Effector memory CD4-positive, alpha-beta T cell (primary cell): ENCODE results near the gene SACS.
"Not testable (repeated sequence)": the region's sequence is repeated elsewhere in the genome, so short reads cannot be mapped to it uniquely, and the experiment has no call there.

Experiments used
- DNase-seq, 3 donors: peaks; one replicate each; pipeline ENCODE4 v3.0.0-alpha.2; 2020
- H3K27ac ChIP-seq: 2 replicates; pipeline ENCODE4 v1.7.0; 2013; ENCODE audit warnings: mild to moderate bottlenecking, low read length, moderate library complexity; ENCODE audit not compliant: insufficient read depth, poor library complexity, severe bottlenecking
- H3K27me3 ChIP-seq: replicated peaks from 2 replicates; pipeline ENCODE4 v1.7.0; 2013; ENCODE audit warnings: mild to moderate bottlenecking, low read length; ENCODE audit not compliant: insufficient read depth, control insufficient read depth, poor library complexity, severe bottlenecking
- H3K36me3 ChIP-seq: 2 replicates; pipeline ENCODE4 v1.7.0; 2013; ENCODE audit warnings: mild to moderate bottlenecking, low read length, moderate library complexity; ENCODE audit not compliant: control insufficient read depth, insufficient read depth
- H3K4me1 ChIP-seq: 2 replicates; pipeline ENCODE4 v1.7.0; 2013; ENCODE audit warnings: low read length, mild to moderate bottlenecking; ENCODE audit not compliant: control insufficient read depth, insufficient read depth, poor library complexity, severe bottlenecking
- H3K4me3 ChIP-seq: 2 replicates; pipeline ENCODE4 v1.7.0; 2013; ENCODE audit warnings: low read length, low read depth, mild to moderate bottlenecking; ENCODE audit not compliant: insufficient read depth, poor library complexity, severe bottlenecking
- H3K9me3 ChIP-seq: 2 replicates; pipeline ENCODE4 v1.7.0; 2013; ENCODE audit warnings: mild to moderate bottlenecking, low read length, moderate library complexity; ENCODE audit not compliant: control insufficient read depth

Gene SACS

DNA sequence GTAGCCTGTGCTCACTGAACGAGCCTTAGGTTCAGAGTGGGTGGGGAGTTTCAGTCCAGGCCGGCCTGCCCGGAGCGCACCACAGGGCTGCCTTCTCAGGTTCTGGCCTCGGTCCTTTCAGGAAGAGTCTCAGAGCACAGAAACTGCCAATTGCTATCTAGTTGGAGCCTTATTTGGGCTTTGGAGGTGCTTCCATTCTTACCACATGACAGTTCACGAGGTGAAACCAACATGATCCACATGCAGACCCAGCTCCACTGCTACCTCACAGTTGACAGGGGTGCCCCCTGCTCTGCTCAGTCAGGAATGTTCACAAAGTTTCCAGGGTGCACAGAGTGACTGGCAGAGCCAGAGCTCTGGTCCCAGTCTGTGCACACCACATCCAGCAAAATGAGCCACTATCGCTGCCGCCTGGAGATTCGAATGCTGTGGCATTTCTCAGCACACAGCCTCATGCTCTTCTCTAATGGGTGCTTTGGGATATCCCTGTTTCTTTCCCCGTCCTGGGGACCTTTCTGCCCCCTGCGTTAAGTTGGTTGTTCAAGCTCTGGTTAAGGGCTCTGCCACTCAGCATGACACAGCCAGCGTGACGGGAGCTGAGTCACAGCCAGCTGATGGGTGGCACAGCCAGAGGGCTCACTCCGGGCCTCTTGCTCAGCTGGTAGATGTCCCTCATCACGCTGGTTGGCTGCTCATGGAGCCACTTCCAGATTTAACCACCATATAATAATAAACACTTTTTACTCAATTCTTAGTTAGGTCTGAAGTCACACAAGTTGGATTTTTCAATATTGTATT, 7.5 kb upstream of the SACS start:
- Histone ChIP-seq H3K9me3 (no peaks in the 10 kb centered on the region), H3K4me3 (no peak overlapping the region), H3K4me1 (no peaks in the 10 kb centered on the region), H3K36me3 (no peaks in the 10 kb centered on the region), H3K27me3 (no peaks in the 10 kb centered on the region), H3K27ac (no peak overlapping the region)
- DNase-seq = no peak

DNA sequence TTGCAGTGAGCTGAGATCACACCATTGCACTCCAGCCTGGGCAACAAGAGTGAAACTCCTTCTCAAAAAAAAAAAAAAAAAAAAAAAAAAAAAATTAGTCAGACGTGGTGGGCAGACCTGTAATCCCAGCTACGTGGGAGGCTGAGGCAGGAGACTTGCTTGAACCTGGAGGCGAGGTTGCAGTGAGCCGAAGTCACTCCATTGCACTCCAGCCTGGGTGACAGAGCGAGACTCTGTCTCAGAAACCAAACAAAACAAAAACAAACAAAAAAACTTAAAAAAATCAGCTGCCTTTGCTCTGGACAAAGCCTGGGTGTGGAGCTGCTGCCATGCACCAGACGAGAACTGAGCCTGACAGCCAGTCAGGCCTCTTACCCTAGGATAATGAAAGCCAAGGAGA, 6.8 kb upstream of the SACS start:
- not testable (repeated sequence) for DNase-seq

GRCh38 chr13:23437916-23438315, 4.4 kb upstream of the SACS start:
- Histone ChIP-seq H3K9me3 (no peaks in the 10 kb centered on the region), H3K4me1 (no peaks in the 10 kb centered on the region), H3K27ac (no peak overlapping the region), H3K27me3 (no peaks in the 10 kb centered on the region), H3K36me3 (no peaks in the 10 kb centered on the region), H3K4me3 (no peak overlapping the region)
- no peak for DNase-seq

More for the DNA sequence above, 6.8 kb upstream of the SACS start:
- not testable (repeated sequence) for H3K4me3 ChIP-seq, H3K4me1 ChIP-seq, H3K36me3 ChIP-seq, H3K9me3 ChIP-seq, H3K27ac ChIP-seq, H3K27me3 ChIP-seq

GRCh38 chr13:23436680-23437079, 3.2 kb upstream of the SACS start:
- no peaks in the 10 kb centered on the region for H3K9me3 ChIP-seq
- no peak overlapping the region for H3K27ac ChIP-seq
- no peaks in the 10 kb centered on the region for H3K4me1 ChIP-seq
- H3K27me3 ChIP-seq = no peaks in the 10 kb centered on the region
- no peaks in the 10 kb centered on the region for H3K36me3 ChIP-seq
- DNase-seq = no peak
- no peak overlapping the region for H3K4me3 ChIP-seq

- DNase-seq = no peak
- Histone ChIP-seq H3K4me3 (no peak overlapping the region), H3K36me3 (no peaks in the 10 kb centered on the region), H3K9me3 (no peaks in the 10 kb centered on the region), H3K27ac (no peak overlapping the region), H3K27me3 (peaks cover 3% of the 10 kb centered on the region), H3K4me1 (no peaks in the 10 kb centered on the region)
Observed at GRCh38 chr13:23434491-23434890, 989 bp upstream of the SACS start.

DNA sequence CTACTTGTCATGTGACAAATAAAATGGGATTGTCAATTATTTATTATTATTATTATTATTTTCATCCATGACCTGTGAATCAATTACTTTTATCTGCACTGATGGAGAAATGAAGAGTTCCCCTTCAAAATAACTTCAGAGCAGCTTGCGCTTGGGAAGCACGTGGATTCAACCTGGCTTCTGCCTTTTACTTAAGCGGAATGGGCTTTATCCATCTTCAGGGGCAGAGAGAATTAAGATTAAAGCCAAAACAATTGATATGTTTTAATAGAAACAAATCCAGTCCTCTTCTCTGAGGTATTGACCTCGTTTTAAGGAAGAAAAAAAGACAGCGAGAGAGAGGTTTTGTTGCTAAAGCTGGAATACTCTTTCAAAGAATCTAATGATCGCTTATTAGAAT, 876 bp downstream of the SACS start:
- no peaks in the 10 kb centered on the region for H3K9me3 ChIP-seq
- peaks cover 3% of the 10 kb centered on the region for H3K27me3 ChIP-seq
- H3K4me1 ChIP-seq = no peaks in the 10 kb centered on the region
- H3K27ac ChIP-seq = no peak overlapping the region
- DNase-seq = no peak
- no peaks in the 10 kb centered on the region for H3K36me3 ChIP-seq
- no peak overlapping the region for H3K4me3 ChIP-seq

GRCh38 chr13:23430664-23431063, 2.8 kb downstream of the SACS start:
- H3K27ac ChIP-seq = no peak overlapping the region

GRCh38 chr13:23427881-23428528, 5.5 kb downstream of the SACS start:
- no peaks in the 10 kb centered on the region for H3K9me3 ChIP-seq
- H3K27me3 ChIP-seq = peaks cover 7% of the 10 kb centered on the region

More at GRCh38 chr13:23430664-23431063, 2.8 kb downstream of the SACS start:
- no peaks in the 10 kb centered on the region for H3K4me1 ChIP-seq
- DNase-seq = no peak
- no peaks in the 10 kb centered on the region for H3K9me3 ChIP-seq
- H3K36me3 ChIP-seq = no peaks in the 10 kb centered on the region
- peaks cover 7% of the 10 kb centered on the region for H3K27me3 ChIP-seq
- no peak overlapping the region for H3K4me3 ChIP-seq

DNA sequence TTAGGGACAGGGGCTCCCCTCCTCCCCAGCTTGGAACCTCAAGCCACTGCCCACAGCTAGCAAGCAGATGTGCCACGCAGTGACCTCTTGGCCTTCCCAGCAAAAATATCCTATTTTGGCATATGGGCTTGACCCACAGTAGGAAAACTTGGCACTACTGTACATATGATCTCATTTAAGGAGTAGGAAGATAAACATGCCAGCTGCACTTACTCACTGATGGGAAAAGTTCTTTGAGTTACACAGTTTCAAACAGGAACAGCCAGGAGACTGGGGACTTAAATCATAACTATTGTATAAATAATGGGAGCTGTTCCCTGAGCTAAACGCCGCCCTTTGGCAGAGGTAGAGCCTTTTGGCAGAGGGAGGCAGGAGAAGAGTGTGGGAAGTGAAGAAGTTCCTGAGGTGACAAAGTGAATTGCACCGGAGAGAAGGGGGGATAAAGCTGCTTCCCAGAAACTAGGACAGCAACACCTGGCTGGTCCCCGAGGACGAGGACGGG, 6.1 kb downstream of the SACS start:
- H3K27me3 ChIP-seq = peaks cover 7% of the 10 kb centered on the region
- DNase-seq = no peak
- H3K36me3 ChIP-seq = no peaks in the 10 kb centered on the region
- no peaks in the 10 kb centered on the region for H3K4me1 ChIP-seq
- no peaks in the 10 kb centered on the region for H3K9me3 ChIP-seq
- H3K27ac ChIP-seq = no peak overlapping the region
- H3K4me3 ChIP-seq = no peak overlapping the region

More at GRCh38 chr13:23427881-23428528, 5.5 kb downstream of the SACS start:
- Histone ChIP-seq H3K27ac (no peak overlapping the region), H3K36me3 (no peaks in the 10 kb centered on the region), H3K4me1 (no peaks in the 10 kb centered on the region), H3K4me3 (no peak overlapping the region)
- no peak for DNase-seq

DNA sequence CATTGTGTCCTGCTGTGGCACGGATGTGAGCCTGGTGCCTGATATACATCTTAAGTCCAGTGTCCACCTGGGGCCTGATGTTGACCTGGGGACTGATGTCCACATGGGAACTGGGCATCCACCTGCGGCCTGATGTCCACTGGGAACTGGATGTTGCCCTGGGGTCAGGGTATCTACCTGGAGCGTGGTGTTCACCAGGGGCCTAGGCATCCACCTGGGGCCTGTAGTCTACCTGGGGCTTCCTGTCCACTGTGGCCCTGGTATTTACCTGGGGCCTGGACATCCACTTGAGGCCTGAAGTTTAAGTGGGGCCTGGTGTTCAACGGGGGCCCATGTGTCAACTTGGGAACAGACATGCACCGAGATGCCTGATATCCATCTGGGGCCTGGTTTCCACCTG, 11.9 kb downstream of the SACS start:
- DNase-seq = no peak
- no peak overlapping the region for H3K4me3 ChIP-seq
- no peaks in the 10 kb centered on the region for H3K9me3 ChIP-seq
- no peaks in the 10 kb centered on the region for H3K4me1 ChIP-seq
- no peak overlapping the region for H3K27ac ChIP-seq
- no peaks in the 10 kb centered on the region for H3K36me3 ChIP-seq
- H3K27me3 ChIP-seq = no peaks in the 10 kb centered on the region
